Mucosa of descending colon (tissue), 3 donors: ENCODE measurements around the gene DYRK1B. TPM values are rescaled to one million over a fixed set of nuclear protein-coding genes. Genes with fewer than 3 reads are reported as not detected.
"Not testable (repeated sequence)": the region's sequence is repeated elsewhere in the genome, so short reads cannot be mapped to it uniquely, and the experiment has no call there.

Experiments used
- ATAC-seq: fragments of 200-7000 bp; cut with Tn5 transposase; one replicate; pipeline ENCODE4 v1.9.1; 2020; ENCODE audit warnings: mild to moderate bottlenecking, moderate library complexity
- DNase-seq, 3 donors: peaks; one replicate each; pipeline ENCODE4 v3.0.0-alpha.2; 2020
- H3K36me3 ChIP-seq: fragments of 200-600 bp; one replicate; pipeline ENCODE4 v1.8.0; 2021; ENCODE audit warnings: low read depth, mild to moderate bottlenecking
- H3K4me1 ChIP-seq: fragments of 200-600 bp; one replicate; pipeline ENCODE4 v1.8.0; 2021; ENCODE audit warnings: low read depth, mild to moderate bottlenecking
- H3K4me3 ChIP-seq: fragments of 200-600 bp; one replicate; pipeline ENCODE4 v1.8.0; 2021; ENCODE audit warnings: mild to moderate bottlenecking
- H3K9me3 ChIP-seq: fragments of 200-600 bp; one replicate; pipeline ENCODE4 v1.8.0; 2021; ENCODE audit warnings: mild to moderate bottlenecking
- CTCF ChIP-seq: fragments of 200-600 bp; IDR thresholded peaks from one replicate; pipeline ENCODE4 v1.8.0; 2022; ENCODE audit warnings: antibody characterized with exemption, mild to moderate bottlenecking
- intact Hi-C, 2 donors: fragments of 100-400 bp; cut with DNase I in 1 of 2; cut with micrococcal nuclease in 1 of 2; formaldehyde crosslinking; loops; one replicate each; pipeline versions ENCODE4 v1.11.0 to v1.11.1; 2022; cut with DNase I, micrococcal nuclease
- long read RNA-seq, 2 donors: library from polyadenylated mRNA; unstranded; transcript quantifications; one replicate each; pipeline ENCODE4 v2.0.0, GENCODE V29; 2019 to 2021
- total RNA-seq, 3 donors: library from RNA; stranded (reverse); fragmentation: NEBNext Ultra II Directional in 2 of 3; extraction: Animal tissue kit (Norgen Biotek cat#: 25700) in 2 of 3; gene quantifications; one replicate each; pipeline versions ENCODE4 v1.2.1 to v1.2.4, GENCODE V29; 2021 to 2023
- donor health status: DM: no; HTN: no; CAD: no; lungs with moderate emphysema.
- donor health status: DM: no; HTN: no; CAD: no.
- donor health status: DM: no; HTN: yes; CAD: no.

Gene DYRK1B
- 10 to 100 TPM; 14.5 to 27.2 (median 23.7) TPM for total RNA-seq
- long read RNA-seq, donor 1, partial matches to known transcripts, result 2 of 13 reads
- long read RNA-seq, donor 1, other reads (novel, unspliced or antisense), result 5 of 13 reads
- long read RNA-seq, donor 2, partial matches to known transcripts, result 1 of 2 reads
- long read RNA-seq, donor 2, other reads (novel, unspliced or antisense), result 0 of 2 reads

- peak; percentile 97 to 98 (median 98) for DNase-seq
- H3K4me3 ChIP-seq, result peak within 1 kb of the TSS; percentile 94
- H3K36me3 ChIP-seq, result no peaks in the 10 kb centered on the region
- intact Hi-C loops, result no loop called here
- ATAC-seq, result peak; percentile 95
- no peaks in the 10 kb centered on the region for H3K9me3 ChIP-seq
- TF ChIP-seq CTCF, result no peak
- H3K4me1 ChIP-seq, result peaks cover 13% of the 10 kb centered on the region
Observed at GRCh38 chr19:39833464-39834286, at the start of gene DYRK1B. Gene DYRK1B, minus strand, starts transcription at chr19:39834162. Its CDS starts 2,295 bp downstream, at chr19:39831867.

GRCh38 chr19:39882645-39883044 lies 48.7 kb upstream of the DYRK1B start:
- DNase-seq, H3K9me3 ChIP-seq, H3K4me1 ChIP-seq, ATAC-seq, H3K36me3 ChIP-seq, H3K4me3 ChIP-seq, intact Hi-C loops: not testable (repeated sequence)

GRCh38 chr19:39881495-39882110 lies 47.6 kb upstream of the DYRK1B start:
- H3K9me3 ChIP-seq, H3K4me1 ChIP-seq, H3K36me3 ChIP-seq, H3K4me3 ChIP-seq, intact Hi-C loops: not testable (repeated sequence)
- DNase-seq (peak in 1 of 3 donors; percentile 18), ATAC-seq (peak; percentile 76)

GRCh38 chr19:39880241-39880640 lies 46.3 kb upstream of the DYRK1B start:
- H3K4me1 ChIP-seq, DNase-seq, H3K36me3 ChIP-seq, intact Hi-C loops, H3K9me3 ChIP-seq, ATAC-seq, H3K4me3 ChIP-seq: not testable (repeated sequence)

GRCh38 chr19:39879796-39880195 lies 45.8 kb upstream of the DYRK1B start:
- H3K4me3 ChIP-seq, intact Hi-C loops, ATAC-seq, DNase-seq, H3K36me3 ChIP-seq, H3K4me1 ChIP-seq, H3K9me3 ChIP-seq: not testable (repeated sequence)

GRCh38 chr19:39878866-39879265 lies 44.9 kb upstream of the DYRK1B start:
- H3K36me3 ChIP-seq, H3K9me3 ChIP-seq, H3K4me1 ChIP-seq, DNase-seq, ATAC-seq, H3K4me3 ChIP-seq, intact Hi-C loops: not testable (repeated sequence)

GRCh38 chr19:39878398-39878797 lies 44.4 kb upstream of the DYRK1B start:
- TF ChIP-seq CTCF, result no peak
- Histone ChIP-seq H3K4me3 (no peak overlapping the region), H3K4me1 (no peaks in the 10 kb centered on the region), H3K9me3 (no peaks in the 10 kb centered on the region), H3K36me3 (no peaks in the 10 kb centered on the region)
- DNase-seq (no peak), ATAC-seq (no peak)
- intact Hi-C loops, result no loop called here

- H3K4me3 ChIP-seq, H3K4me1 ChIP-seq, ATAC-seq, H3K9me3 ChIP-seq, DNase-seq, intact Hi-C loops, H3K36me3 ChIP-seq: not testable (repeated sequence)
Observed at GRCh38 chr19:39877982-39878381, 44.0 kb upstream of the DYRK1B start.

GRCh38 chr19:39877488-39877887 lies 43.5 kb upstream of the DYRK1B start:
- intact Hi-C loops, H3K36me3 ChIP-seq, ATAC-seq, H3K4me3 ChIP-seq, H3K4me1 ChIP-seq, DNase-seq, H3K9me3 ChIP-seq: not testable (repeated sequence)

GRCh38 chr19:39876486-39876885 lies 42.5 kb upstream of the DYRK1B start:
- ATAC-seq, result not testable (repeated sequence)

GRCh38 chr19:39875401-39875864 lies 41.5 kb upstream of the DYRK1B start:
- intact Hi-C loops, H3K4me3 ChIP-seq, ATAC-seq, H3K36me3 ChIP-seq, H3K9me3 ChIP-seq, DNase-seq, H3K4me1 ChIP-seq: not testable (repeated sequence)

More at GRCh38 chr19:39876486-39876885, 42.5 kb upstream of the DYRK1B start:
- DNase-seq, H3K9me3 ChIP-seq, intact Hi-C loops, H3K36me3 ChIP-seq, H3K4me1 ChIP-seq, H3K4me3 ChIP-seq: not testable (repeated sequence)
